ENCODE measurements around the gene PATJ. TPM values are rescaled to one million over a fixed set of nuclear protein-coding genes. Genes with fewer than 3 reads are reported as not detected.

PATJ gene
- total RNA-seq, 1 experiment from 2014 or later = 57.9 TPM

- no peak for ATAC-seq
- TF ChIP-seq SMAD3 (CRISPR knock-in tag; IDR thresholded peaks at IDR 0.05; ENCODE audit: borderline replicate concordance) = no peak
- TF ChIP-seq ATF3 (CRISPR knock-in tag; conservative IDR thresholded peaks at IDR 0.05) = no peak
- no peak for TF ChIP-seq ARID4B (CRISPR knock-in tag; IDR thresholded peaks at IDR 0.05; ENCODE audit: borderline replicate concordance)
- no peak for TF ChIP-seq ZNF317 (CRISPR knock-in tag; IDR thresholded peaks at IDR 0.05; ENCODE audit: borderline replicate concordance, low read depth)
- CTCF ChIA-PET = no interaction called here
- Mint-ChIP-seq H3K9me3 (no peaks in the 10 kb centered on the region), H3K4me3 (no peak overlapping the region), H3K4me1 (no peaks in the 10 kb centered on the region), H3K36me3 (peaks cover 41% of the 10 kb centered on the region), H3K27ac (no peak overlapping the region), H3K27me3 (ENCODE audit: low read depth) (no peaks in the 10 kb centered on the region)
- DNase-seq (ENCODE audit: low spot score) = no peak
- POLR2A ChIA-PET = no interaction called here
Measured at GRCh38 chr1:61819421-61819820, 77.1 kb downstream of the PATJ start.

- H3K27ac Mint-ChIP-seq = no peak overlapping the region
- CTCF ChIA-PET = no interaction called here
- no peaks in the 10 kb centered on the region for H3K9me3 Mint-ChIP-seq
- POLR2A ChIA-PET = no interaction called here
- no peak overlapping the region for H3K4me3 Mint-ChIP-seq
- no peaks in the 10 kb centered on the region for H3K27me3 Mint-ChIP-seq (ENCODE audit: low read depth)
- H3K36me3 Mint-ChIP-seq = peaks cover 64% of the 10 kb centered on the region
- TF ChIP-seq NFYB (CRISPR knock-in tag; conservative IDR thresholded peaks at IDR 0.05; ENCODE audit: low read depth) (no peak), ZNF138 (CRISPR knock-in tag; conservative IDR thresholded peaks at IDR 0.05) (no peak), RELA (CRISPR knock-in tag; IDR thresholded peaks at IDR 0.05; ENCODE audit: borderline replicate concordance) (no peak), OVOL2 (CRISPR knock-in tag; IDR thresholded peaks at IDR 0.05; ENCODE audit: borderline replicate concordance) (no peak), ATF1 (CRISPR knock-in tag; IDR thresholded peaks at IDR 0.05) (no peak), TEAD1 (CRISPR knock-in tag; IDR thresholded peaks at IDR 0.05) (no peak), ZNF425 (CRISPR knock-in tag; conservative IDR thresholded peaks at IDR 0.05) (no peak), IRF2 (CRISPR knock-in tag; IDR thresholded peaks at IDR 0.05; ENCODE audit: borderline replicate concordance, low read depth) (no peak), AR (CRISPR knock-in tag; IDR thresholded peaks at IDR 0.05) (no peak), ZBTB43 (CRISPR knock-in tag; IDR thresholded peaks at IDR 0.05) (no peak), USF1 (CRISPR knock-in tag; IDR thresholded peaks at IDR 0.05) (no peak), SP1 (CRISPR knock-in tag; conservative IDR thresholded peaks at IDR 0.05) (no peak), ZNF219 (CRISPR knock-in tag; IDR thresholded peaks at IDR 0.05; ENCODE audit: borderline replicate concordance) (no peak), PREB (CRISPR knock-in tag; IDR thresholded peaks at IDR 0.05; ENCODE audit: borderline replicate concordance) (no peak), E2F5 (CRISPR knock-in tag; IDR thresholded peaks at IDR 0.05) (no peak), SMAD4 (CRISPR knock-in tag; IDR thresholded peaks at IDR 0.05) (no peak), FOXJ3 (CRISPR knock-in tag; IDR thresholded peaks at IDR 0.05; ENCODE audit: borderline replicate concordance) (no peak), ZNF317 (CRISPR knock-in tag; IDR thresholded peaks at IDR 0.05; ENCODE audit: borderline replicate concordance, low read depth) (no peak)
- H3K4me1 Mint-ChIP-seq = no peaks in the 10 kb centered on the region
- DNase-seq (ENCODE audit: low spot score) (no peak), ATAC-seq (no peak)
Measured at GRCh38 chr1:61825393-61825792, 83.1 kb downstream of the PATJ start.

All from WTC11 (cell line).